CD4-positive, alpha-beta T cell (primary cell): Measurements from ENCODE around the gene KCNAB1. TPM values are rescaled to one million over a fixed set of nuclear protein-coding genes. Genes with fewer than 3 reads are reported as not detected.

Experiments used
- ATAC-seq: fragments of 200-7000 bp; cut with Tn5 transposase; one replicate; pipeline ENCODE4 v1.10.0; 2022; ENCODE audit warnings: mild to moderate bottlenecking; ENCODE audit not compliant: poor library complexity
- CTCF ChIA-PET: fragments of 350-600 bp; sonication (Branson Sonifier 250); formaldehyde crosslinking; loops from one replicate; lab custom pipeline; 2021; ENCODE audit warnings: antibody characterized with exemption, inconsistent platforms; lab: Charles Lee
- POLR2A ChIA-PET: fragments of 350-600 bp; sonication (Branson Sonifier 250); formaldehyde crosslinking; loops from one replicate; lab custom pipeline; 2021; ENCODE audit warnings: antibody characterized with exemption, inconsistent platforms; lab: Charles Lee
- DNase-seq, 14 experiments: peaks; one replicate each; pipeline ENCODE4 v3.0.0-alpha.2; 2013 to 2020; ENCODE audit warnings: mixed read lengths in 2 of 14
- H3K27ac ChIP-seq, 2 donors: one replicate each; pipeline versions ENCODE4 v1.5.1 to v1.7.0; 2013; ENCODE audit warnings: low read length in 2 of 2, low read depth in 1 of 2, mild to moderate bottlenecking in 1 of 2
- H3K27me3 ChIP-seq, 2 experiments: 1 replicate in 1 of 2; 2 replicates in 1 of 2; pipeline versions ENCODE4 v1.6.1 to v1.7.0; 2013; ENCODE audit warnings: low read length in 2 of 2, control low read depth in 1 of 2, mild to moderate bottlenecking in 1 of 2, moderate library complexity in 1 of 2; ENCODE audit not compliant: insufficient read depth in 2 of 2, control insufficient read depth in 1 of 2
- H3K36me3 ChIP-seq: one replicate; pipeline ENCODE4 v1.6.1; 2013; ENCODE audit warnings: low read length, control low read depth; ENCODE audit not compliant: insufficient read depth
- H3K4me1 ChIP-seq: one replicate; pipeline ENCODE4 v1.6.1; 2013; ENCODE audit warnings: low read length, control low read depth; ENCODE audit not compliant: insufficient read depth
- H3K4me3 ChIP-seq: one replicate; pipeline ENCODE4 v1.5.1; 2013; ENCODE audit warnings: mild to moderate bottlenecking, low read length, moderate library complexity
- H3K9me3 ChIP-seq, 2 experiments: 1 replicate in 1 of 2; 2 replicates in 1 of 2; pipeline versions ENCODE4 v1.6.1 to v1.7.0; 2013; ENCODE audit warnings: low read length in 2 of 2, mild to moderate bottlenecking in 2 of 2, control low read depth in 1 of 2, moderate library complexity in 1 of 2; ENCODE audit not compliant: control insufficient read depth in 1 of 2, insufficient read depth in 1 of 2
- H3K27ac Mint-ChIP-seq: one replicate; pipeline ENCODE4 v1.8.0; 2020; ENCODE audit warnings: mixed read lengths
- H3K27me3 Mint-ChIP-seq: one replicate; pipeline ENCODE4 v1.8.0; 2021; ENCODE audit warnings: mixed read lengths
- H3K36me3 Mint-ChIP-seq: one replicate; pipeline ENCODE4 v1.8.0; 2021; ENCODE audit warnings: low read depth, mixed read lengths
- H3K4me1 Mint-ChIP-seq: one replicate; pipeline ENCODE4 v1.8.0; 2021; ENCODE audit warnings: low read depth, mixed read lengths
- H3K4me3 Mint-ChIP-seq: one replicate; pipeline ENCODE4 v1.8.0; 2020; ENCODE audit warnings: mild to moderate bottlenecking, mixed read lengths
- H3K9me3 Mint-ChIP-seq: one replicate; pipeline ENCODE4 v1.8.0; 2020; ENCODE audit warnings: mixed read lengths
- CTCF ChIP-seq: fragments of 200-600 bp; IDR thresholded peaks from one replicate; pipeline ENCODE4 v1.8.0; 2022; ENCODE audit warnings: antibody characterized with exemption, mild to moderate bottlenecking
- intact Hi-C, 2 experiments: fragments of 100-400 bp; cut with DNase I in 1 of 2; cut with micrococcal nuclease in 1 of 2; formaldehyde crosslinking; loops; one replicate each; pipeline versions ENCODE4 v1.15.1 to v1.9.0; 2023 to 2025; cut with DNase I, micrococcal nuclease
- total RNA-seq, 174 experiments: library from RNA in 2 of 174; stranded (reverse) in 2 of 174; gene quantifications; one replicate each; pipeline ENCODE4 v1.2.3 and lab custom pipeline; 2021 to 2026

The KCNAB1 gene
- total RNA-seq, 2 experiments from 2014 or later: 0.14 TPM; not detected in 1

GRCh38 chr3:156582532-156583183, 462.3 kb downstream of the KCNAB1 start:
- intact Hi-C loops: no loop called here
- ATAC-seq (no peak), DNase-seq (no peak)
- no peak for TF ChIP-seq CTCF
- no peak overlapping the region for H3K4me3 Mint-ChIP-seq
- H3K36me3 ChIP-seq: no peaks in the 10 kb centered on the region
- no peaks in the 10 kb centered on the region for H3K9me3 ChIP-seq
- no peaks in the 10 kb centered on the region for H3K27me3 ChIP-seq
- H3K9me3 Mint-ChIP-seq: no peaks in the 10 kb centered on the region
- H3K27ac Mint-ChIP-seq: no peak overlapping the region
- ChIA-PET POLR2A (interaction anchor here (0.5 to 1.5 kb wide), 2 partner anchors 28 to 56 kb away, joined by 4 to 6 read pairs; partner anchors contain the start of gene SSR3), CTCF (no interaction called here)
- H3K4me3 ChIP-seq: no peak overlapping the region
- no peaks in the 10 kb centered on the region for H3K36me3 Mint-ChIP-seq
- H3K27me3 Mint-ChIP-seq: no peaks in the 10 kb centered on the region
- no peak overlapping the region for H3K27ac ChIP-seq
- H3K4me1 Mint-ChIP-seq: peaks cover 4% of the 10 kb centered on the region
- no peaks in the 10 kb centered on the region for H3K4me1 ChIP-seq

GRCh38 chr3:156583469-156583868, 463.1 kb downstream of the KCNAB1 start:
- no peaks in the 10 kb centered on the region for H3K36me3 Mint-ChIP-seq
- H3K4me3 ChIP-seq: no peak overlapping the region
- POLR2A ChIA-PET: interaction anchor here (0.7 to 1.5 kb wide), 2 partner anchors 29 to 46 kb away, joined by 3 to 6 read pairs; partner anchors contain the start of gene SSR3

GRCh38 chr3:156586905-156587759, 466.8 kb downstream of the KCNAB1 start:
- Mint-ChIP-seq H3K4me1 (peaks cover 4% of the 10 kb centered on the region), H3K36me3 (no peaks in the 10 kb centered on the region), H3K9me3 (peaks cover 4% of the 10 kb centered on the region), H3K4me3 (no peak overlapping the region), H3K27ac (no peak overlapping the region), H3K27me3 (no peaks in the 10 kb centered on the region)
- H3K27me3 ChIP-seq: no peaks in the 10 kb centered on the region
- H3K4me1 ChIP-seq: no peaks in the 10 kb centered on the region
- H3K4me3 ChIP-seq: no peak overlapping the region
- no peak for TF ChIP-seq CTCF
- peak in 1 of 14 experiments; percentile 25 for DNase-seq
- no peak overlapping the region for H3K27ac ChIP-seq
- ChIA-PET CTCF (interaction anchor here (1.0 kb wide), 1 partner anchor 27 kb away, joined by 3 read pairs; no protein-coding TSS in a partner anchor), POLR2A (no interaction called here)
- H3K36me3 ChIP-seq: no peaks in the 10 kb centered on the region
- no peak for ATAC-seq
- no peaks in the 10 kb centered on the region for H3K9me3 ChIP-seq
- intact Hi-C loops: no loop called here

More at GRCh38 chr3:156583469-156583868, 463.1 kb downstream of the KCNAB1 start:
- Histone ChIP-seq H3K36me3 (no peaks in the 10 kb centered on the region), H3K9me3 (no peaks in the 10 kb centered on the region), H3K4me1 (no peaks in the 10 kb centered on the region), H3K27ac (no peak overlapping the region), H3K27me3 (no peaks in the 10 kb centered on the region)
- intact Hi-C loops: no loop called here
- no peak for TF ChIP-seq CTCF
- Mint-ChIP-seq H3K4me3 (no peak overlapping the region), H3K27ac (no peak overlapping the region), H3K9me3 (no peaks in the 10 kb centered on the region), H3K27me3 (no peaks in the 10 kb centered on the region), H3K4me1 (peaks cover 4% of the 10 kb centered on the region)
- DNase-seq (no peak), ATAC-seq (no peak)
- CTCF ChIA-PET: no interaction called here
